ENCODE measurements around the gene CCDC91.
A peak's percentile ranks its signal among the peaks of the same experiment; 100 is the strongest.

Gene CCDC91

DNA sequence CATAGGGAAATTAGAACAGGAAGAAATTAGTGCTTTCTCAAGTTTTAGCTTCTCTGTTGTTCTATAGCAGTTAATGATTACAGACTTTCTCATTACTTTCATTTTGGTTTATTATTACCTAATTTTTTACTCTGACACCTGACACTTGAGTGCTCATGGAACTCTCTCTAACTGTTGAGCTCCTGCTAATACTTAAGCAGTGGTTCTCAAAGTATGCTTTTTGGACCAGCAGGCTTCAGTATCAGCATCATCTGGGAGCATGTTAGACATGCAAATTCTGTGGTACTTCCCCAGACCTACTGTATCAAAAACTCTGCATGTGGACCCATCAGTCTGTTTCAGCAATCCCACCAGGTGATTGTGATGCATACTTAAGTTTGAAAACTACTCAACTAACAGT lies 235.3 kb downstream of the CCDC91 start:
- Histone ChIP-seq H3K36me3 (ENCODE audit: control insufficient read depth in 1 of 2, insufficient read depth in 2 of 2, low read depth in 1 of 2, low read length in 2 of 2) (no peaks in the 10 kb centered on the region), H3K4me1 (ENCODE audit: control insufficient read depth, insufficient read depth, low read depth, low read length) (no peaks in the 10 kb centered on the region), H3K18ac (ENCODE audit: low read depth in 1 of 2, low read length in 2 of 2) (no peak overlapping the region), H3K9me3 (ENCODE audit: control insufficient read depth, low read length) (peaks cover 7% of the 10 kb centered on the region), H2BK12ac (ENCODE audit: low read length in 2 of 2) (no peak overlapping the region), H3K14ac (ENCODE audit: low read length in 2 of 2) (no peak overlapping the region), H2BK5ac (ENCODE audit: low read depth, low read length, poor library complexity, severe bottlenecking) (peak overlapping the region; percentile 90), H3K27me3 (ENCODE audit: control insufficient read depth in 1 of 2, insufficient read depth in 1 of 2, low read length in 2 of 2) (no peaks in the 10 kb centered on the region), H2BK120ac (ENCODE audit: low read depth, low read length) (no peak overlapping the region), H2AFZ (ENCODE audit: low read depth, low read length) (no peak overlapping the region), H3K23ac (ENCODE audit: low read length in 2 of 2) (no peak overlapping the region), H3K4me3 (ENCODE audit: insufficient read depth in 1 of 2, low read depth in 1 of 2, low read length in 2 of 2) (no peak overlapping the region), H3K9ac (ENCODE audit: low read length) (no peak overlapping the region), H4K91ac (ENCODE audit: low read length) (no peak overlapping the region), H3K4ac (ENCODE audit: low read depth in 1 of 2, low read length in 2 of 2) (no peak overlapping the region), H3K79me1 (replicated peaks; ENCODE audit: low read length, poor library complexity, severe bottlenecking) (peaks cover 4% of the 10 kb centered on the region), H3K4me2 (ENCODE audit: low read length, poor library complexity, severe bottlenecking) (peak overlapping the region; percentile 12), H2BK15ac (ENCODE audit: low read depth, poor library complexity, severe bottlenecking) (no peak overlapping the region), H3K27ac (ENCODE audit: low read length, poor library complexity, severe bottlenecking) (peak overlapping the region; percentile 91), H2AK5ac (ENCODE audit: low read length, severe bottlenecking) (no peak overlapping the region), H4K8ac (ENCODE audit: low read length) (no peak overlapping the region)
- no peak for DNase-seq

DNA sequence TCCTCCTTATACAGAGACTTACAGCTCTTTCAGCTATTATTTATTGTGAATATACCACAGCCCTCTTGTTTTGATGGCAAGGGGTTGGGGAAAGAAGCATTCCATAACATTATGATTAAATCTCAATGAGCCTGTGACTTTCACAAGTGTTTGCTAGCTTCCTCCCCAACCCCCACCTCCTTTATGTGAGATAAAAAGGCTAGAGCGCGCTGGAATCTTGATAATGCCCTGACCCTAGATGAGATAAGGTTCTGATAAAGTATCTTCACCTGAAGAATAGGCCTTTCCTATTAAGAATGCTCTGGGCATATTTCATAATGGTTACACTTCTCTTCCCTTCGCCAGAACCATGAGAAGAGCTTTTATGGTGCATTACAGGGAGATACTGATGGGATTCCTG lies 236.8 kb downstream of the CCDC91 start:
- H2BK15ac ChIP-seq (ENCODE audit: low read depth, poor library complexity, severe bottlenecking): no peak overlapping the region
- peaks cover 4% of the 10 kb centered on the region for H3K79me1 ChIP-seq (replicated peaks; ENCODE audit: low read length, poor library complexity, severe bottlenecking)
- H3K14ac ChIP-seq (ENCODE audit: low read length in 2 of 2): no peak overlapping the region
- no peaks in the 10 kb centered on the region for H3K27me3 ChIP-seq (ENCODE audit: control insufficient read depth in 1 of 2, insufficient read depth in 1 of 2, low read length in 2 of 2)
- no peak overlapping the region for H4K8ac ChIP-seq (ENCODE audit: low read length)
- 100% methylated on average over 1 of the region's 3 CpGs for WGBS
- DNase-seq: no peak
- no peak overlapping the region for H3K4me2 ChIP-seq (ENCODE audit: low read length, poor library complexity, severe bottlenecking)
- no peak overlapping the region for H3K9ac ChIP-seq (ENCODE audit: low read length)
- H2BK5ac ChIP-seq (ENCODE audit: low read depth, low read length, poor library complexity, severe bottlenecking): no peak overlapping the region
- no peaks in the 10 kb centered on the region for H3K9me3 ChIP-seq (ENCODE audit: control insufficient read depth, low read length)
- no peak overlapping the region for H3K4ac ChIP-seq (ENCODE audit: low read depth in 1 of 2, low read length in 2 of 2)
- no peak overlapping the region for H4K91ac ChIP-seq (ENCODE audit: low read length)
- H2AFZ ChIP-seq (ENCODE audit: low read depth, low read length): no peak overlapping the region
- H3K4me3 ChIP-seq (ENCODE audit: insufficient read depth in 1 of 2, low read depth in 1 of 2, low read length in 2 of 2): no peak overlapping the region
- H3K4me1 ChIP-seq (ENCODE audit: control insufficient read depth, insufficient read depth, low read depth, low read length): no peaks in the 10 kb centered on the region
- no peak overlapping the region for H3K18ac ChIP-seq (ENCODE audit: low read depth in 1 of 2, low read length in 2 of 2)
- no peak overlapping the region for H2AK5ac ChIP-seq (ENCODE audit: low read length, severe bottlenecking)
- no peak overlapping the region for H2BK12ac ChIP-seq (ENCODE audit: low read length in 2 of 2)
- no peak overlapping the region for H2BK120ac ChIP-seq (ENCODE audit: low read depth, low read length)
- H3K36me3 ChIP-seq (ENCODE audit: control insufficient read depth in 1 of 2, insufficient read depth in 2 of 2, low read depth in 1 of 2, low read length in 2 of 2): no peaks in the 10 kb centered on the region
- no peak overlapping the region for H3K23ac ChIP-seq (ENCODE audit: low read length in 2 of 2)
- no peak overlapping the region for H3K27ac ChIP-seq (ENCODE audit: low read length, poor library complexity, severe bottlenecking)

DNA sequence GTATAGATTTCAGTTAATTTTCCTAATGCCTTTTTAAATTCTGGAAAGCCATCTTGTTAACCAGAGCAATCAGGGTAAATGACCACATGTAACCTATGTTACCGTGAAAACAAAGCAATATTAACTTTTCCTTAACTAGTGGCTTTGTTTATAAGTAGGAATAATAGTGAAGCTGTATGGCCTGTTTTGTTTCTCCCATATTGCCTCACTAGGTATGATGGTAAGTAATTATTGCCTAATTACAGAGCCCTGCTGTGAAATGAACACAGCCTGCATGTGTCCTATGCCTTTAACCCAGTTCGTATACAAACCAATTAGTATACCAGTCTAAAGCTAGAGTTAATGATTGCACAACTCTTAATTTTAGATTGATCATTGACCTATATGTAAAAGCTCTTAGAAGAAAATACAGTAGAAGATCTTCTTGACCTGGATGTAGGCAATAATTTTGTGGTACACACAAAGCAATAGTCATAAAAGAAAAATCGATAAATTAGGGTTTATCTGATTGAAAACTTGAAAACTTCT lies 249.9 kb downstream of the CCDC91 start:
- no peak overlapping the region for H3K4ac ChIP-seq (ENCODE audit: low read depth in 1 of 2, low read length in 2 of 2)
- H3K9ac ChIP-seq (ENCODE audit: low read length): no peak overlapping the region
- no peak overlapping the region for H2BK5ac ChIP-seq (ENCODE audit: low read depth, low read length, poor library complexity, severe bottlenecking)
- WGBS: no CpG with 5 or more reads among the region's 3 CpGs
- H2BK15ac ChIP-seq (ENCODE audit: low read depth, poor library complexity, severe bottlenecking): no peak overlapping the region
- H3K27me3 ChIP-seq (ENCODE audit: control insufficient read depth in 1 of 2, insufficient read depth in 1 of 2, low read length in 2 of 2): no peaks in the 10 kb centered on the region
- no peak overlapping the region for H4K91ac ChIP-seq (ENCODE audit: low read length)
- H3K4me1 ChIP-seq (ENCODE audit: control insufficient read depth, insufficient read depth, low read depth, low read length): no peaks in the 10 kb centered on the region
- H2BK12ac ChIP-seq (ENCODE audit: low read length in 2 of 2): no peak overlapping the region
- no peak overlapping the region for H3K18ac ChIP-seq (ENCODE audit: low read depth in 1 of 2, low read length in 2 of 2)
- no peaks in the 10 kb centered on the region for H3K79me1 ChIP-seq (replicated peaks; ENCODE audit: low read length, poor library complexity, severe bottlenecking)
- H3K36me3 ChIP-seq (ENCODE audit: control insufficient read depth in 1 of 2, insufficient read depth in 2 of 2, low read depth in 1 of 2, low read length in 2 of 2): no peaks in the 10 kb centered on the region
- H2AK5ac ChIP-seq (ENCODE audit: low read length, severe bottlenecking): no peak overlapping the region
- H3K9me3 ChIP-seq (ENCODE audit: control insufficient read depth, low read length): no peaks in the 10 kb centered on the region
- H3K23ac ChIP-seq (ENCODE audit: low read length in 2 of 2): no peak overlapping the region
- no peak overlapping the region for H3K14ac ChIP-seq (ENCODE audit: low read length in 2 of 2)
- H3K4me3 ChIP-seq (ENCODE audit: insufficient read depth in 1 of 2, low read depth in 1 of 2, low read length in 2 of 2): no peak overlapping the region
- H4K8ac ChIP-seq (ENCODE audit: low read length): no peak overlapping the region
- H3K27ac ChIP-seq (ENCODE audit: low read length, poor library complexity, severe bottlenecking): no peak overlapping the region
- H3K4me2 ChIP-seq (ENCODE audit: low read length, poor library complexity, severe bottlenecking): no peak overlapping the region
- H2BK120ac ChIP-seq (ENCODE audit: low read depth, low read length): no peak overlapping the region
- DNase-seq: peak; percentile 24
- H2AFZ ChIP-seq (ENCODE audit: low read depth, low read length): no peak overlapping the region

DNA sequence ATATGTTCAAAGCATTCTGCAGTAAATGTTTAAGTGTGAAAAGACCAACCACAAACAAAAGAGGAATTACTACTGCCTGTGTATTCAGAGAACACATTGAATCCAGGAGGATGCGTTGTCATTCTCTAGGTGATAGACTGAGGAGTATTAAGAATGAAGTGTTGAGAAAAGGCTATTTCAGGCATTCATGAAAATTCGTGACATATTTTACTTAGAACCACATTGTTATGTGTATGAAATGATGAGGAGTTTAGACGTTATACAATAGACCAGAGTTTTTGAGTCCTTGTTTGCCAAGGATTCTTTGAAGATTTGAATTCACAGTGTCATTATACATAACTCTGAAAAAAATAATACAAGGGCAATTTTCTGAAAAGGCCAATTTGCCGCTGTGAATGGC lies 251.8 kb downstream of the CCDC91 start:
- Histone ChIP-seq H4K91ac (ENCODE audit: low read length) (no peak overlapping the region), H3K27me3 (ENCODE audit: control insufficient read depth in 1 of 2, insufficient read depth in 1 of 2, low read length in 2 of 2) (no peaks in the 10 kb centered on the region), H2BK12ac (ENCODE audit: low read length in 2 of 2) (no peak overlapping the region), H2AFZ (ENCODE audit: low read depth, low read length) (no peak overlapping the region), H3K4me2 (ENCODE audit: low read length, poor library complexity, severe bottlenecking) (no peak overlapping the region), H3K9me3 (ENCODE audit: control insufficient read depth, low read length) (no peaks in the 10 kb centered on the region), H2BK120ac (ENCODE audit: low read depth, low read length) (no peak overlapping the region), H3K14ac (ENCODE audit: low read length in 2 of 2) (no peak overlapping the region), H4K8ac (ENCODE audit: low read length) (no peak overlapping the region), H3K9ac (ENCODE audit: low read length) (no peak overlapping the region), H3K36me3 (ENCODE audit: control insufficient read depth in 1 of 2, insufficient read depth in 2 of 2, low read depth in 1 of 2, low read length in 2 of 2) (no peaks in the 10 kb centered on the region), H2AK5ac (ENCODE audit: low read length, severe bottlenecking) (no peak overlapping the region), H3K27ac (ENCODE audit: low read length, poor library complexity, severe bottlenecking) (no peak overlapping the region), H3K4me1 (ENCODE audit: control insufficient read depth, insufficient read depth, low read depth, low read length) (no peaks in the 10 kb centered on the region), H3K4me3 (ENCODE audit: insufficient read depth in 1 of 2, low read depth in 1 of 2, low read length in 2 of 2) (no peak overlapping the region), H3K18ac (ENCODE audit: low read depth in 1 of 2, low read length in 2 of 2) (no peak overlapping the region), H2BK5ac (ENCODE audit: low read depth, low read length, poor library complexity, severe bottlenecking) (no peak overlapping the region), H3K23ac (ENCODE audit: low read length in 2 of 2) (no peak overlapping the region), H2BK15ac (ENCODE audit: low read depth, poor library complexity, severe bottlenecking) (no peak overlapping the region), H3K79me1 (replicated peaks; ENCODE audit: low read length, poor library complexity, severe bottlenecking) (no peaks in the 10 kb centered on the region), H3K4ac (ENCODE audit: low read depth in 1 of 2, low read length in 2 of 2) (no peak overlapping the region)
- DNase-seq: no peak
- 81% methylated on average over 3 of the region's 4 CpGs for WGBS

All from mesenchymal stem cell (in vitro differentiated cells and primary cell).